ENCODE data around the gene ZNF552.
A peak's percentile ranks its signal among the peaks of the same experiment; 100 is the strongest.
"Not testable (repeated sequence)": the region's sequence is repeated elsewhere in the genome, so short reads cannot be mapped to it uniquely, and the experiment has no call there.

The ZNF552 gene

GRCh38 chr19:57841122-57841763 lies 26.5 kb upstream of the ZNF552 start:
- TF ChIP-seq CTCF (IDR thresholded peaks at IDR 0.05; ENCODE audit: insufficient read depth, low read length, missing control alignments), result no peak
- ChIA-PET CTCF (no interaction called here), POLR2A (no interaction called here)
- H3K4me3 ChIP-seq (ENCODE audit: low read depth, low read length), result no peak overlapping the region
- DNase-seq (ENCODE audit: low read depth, low spot score), result peak; percentile 70

- H3K4me3 ChIP-seq (ENCODE audit: low read depth, low read length); CTCF ChIA-PET; POLR2A ChIA-PET; DNase-seq (ENCODE audit: low read depth, low spot score): not testable (repeated sequence)
Observed at GRCh38 chr19:57838622-57839191, 24.0 kb upstream of the ZNF552 start.

GRCh38 chr19:57836991-57837390 lies 22.3 kb upstream of the ZNF552 start:
- POLR2A ChIA-PET; CTCF ChIA-PET; DNase-seq (ENCODE audit: low read depth, low spot score); H3K4me3 ChIP-seq (ENCODE audit: low read depth, low read length): not testable (repeated sequence)

GRCh38 chr19:57830071-57830602 lies 15.4 kb upstream of the ZNF552 start, which contains the start of gene ZNF587B:
Gene ZNF587B (plus strand): TSS chr19:57830299. CDS start chr19:57830529, 230 bp downstream.
- CTCF ChIA-PET, result interaction anchor here (0.9 to 1.2 kb wide), 3 partner anchors 11 to 423 kb away, joined by 3 to 4 read pairs (median 3); no protein-coding TSS in a partner anchor
- peak; percentile 17 for TF ChIP-seq CTCF (IDR thresholded peaks at IDR 0.05; ENCODE audit: insufficient read depth, low read length, missing control alignments)
- DNase-seq (ENCODE audit: low read depth, low spot score), result no peak
- H3K4me3 ChIP-seq (ENCODE audit: low read depth, low read length), result peak within 1 kb of the TSS; percentile 56
- POLR2A ChIA-PET, result interaction anchor here (0.7 kb wide), 1 partner anchor 44 kb away, joined by 3 read pairs; no protein-coding TSS in a partner anchor

GRCh38 chr19:57829316-57829715 lies 14.6 kb upstream of the ZNF552 start:
- no peak for DNase-seq (ENCODE audit: low read depth, low spot score)
- ChIA-PET POLR2A (no interaction called here), CTCF (interaction anchor here (0.9 to 1.0 kb wide), 2 partner anchors 10 to 74 kb away, joined by 3 to 4 read pairs; no protein-coding TSS in a partner anchor)
- H3K4me3 ChIP-seq (ENCODE audit: low read depth, low read length), result no peak overlapping the region
- no peak for TF ChIP-seq CTCF (IDR thresholded peaks at IDR 0.05; ENCODE audit: insufficient read depth, low read length, missing control alignments)

GRCh38 chr19:57825511-57825910 lies 10.8 kb upstream of the ZNF552 start:
- POLR2A ChIA-PET, result no interaction called here

GRCh38 chr19:57823608-57824007 lies 8.9 kb upstream of the ZNF552 start:
- CTCF ChIA-PET; H3K4me3 ChIP-seq (ENCODE audit: low read depth, low read length); POLR2A ChIA-PET; DNase-seq (ENCODE audit: low read depth, low spot score): not testable (repeated sequence)

More at GRCh38 chr19:57825511-57825910, 10.8 kb upstream of the ZNF552 start:
- DNase-seq (ENCODE audit: low read depth, low spot score), result no peak
- CTCF ChIA-PET, result no interaction called here
- no peak overlapping the region for H3K4me3 ChIP-seq (ENCODE audit: low read depth, low read length)
- TF ChIP-seq CTCF (IDR thresholded peaks at IDR 0.05; ENCODE audit: insufficient read depth, low read length, missing control alignments), result no peak

- H3K4me3 ChIP-seq (ENCODE audit: low read depth, low read length), result not testable (repeated sequence)
Observed at GRCh38 chr19:57823155-57823554, 8.4 kb upstream of the ZNF552 start.

GRCh38 chr19:57821501-57821900 lies 6.8 kb upstream of the ZNF552 start:
- H3K4me3 ChIP-seq (ENCODE audit: low read depth, low read length); DNase-seq (ENCODE audit: low read depth, low spot score); CTCF ChIA-PET: not testable (repeated sequence)
- POLR2A ChIA-PET, result interaction anchor here (1.5 kb wide), 1 partner anchor 52 kb away, joined by 3 read pairs; the partner anchor contains the start of gene ZNF586

More at GRCh38 chr19:57823155-57823554, 8.4 kb upstream of the ZNF552 start:
- CTCF ChIA-PET; POLR2A ChIA-PET; DNase-seq (ENCODE audit: low read depth, low spot score): not testable (repeated sequence)

GRCh38 chr19:57821095-57821494 lies 6.4 kb upstream of the ZNF552 start:
- POLR2A ChIA-PET, result interaction anchor here (1.5 kb wide), 1 partner anchor 52 kb away, joined by 3 read pairs; the partner anchor contains the start of gene ZNF586
- DNase-seq (ENCODE audit: low read depth, low spot score); CTCF ChIA-PET: not testable (repeated sequence)
- H3K4me3 ChIP-seq (ENCODE audit: low read depth, low read length), result peak overlapping the region; percentile 96

Data from AG04449 (cell line).